HG02610 (cell line): Measurements from ENCODE around the gene SDCCAG8.

Source experiments
- ATAC-seq: cut with Tn5 transposase; IDR thresholded peaks from one replicate; pipeline ENCODE4 v1.9.1; 2021; ENCODE audit warnings: mild to moderate bottlenecking, moderate library complexity; ENCODE audit not compliant: unreplicated experiment

Gene SDCCAG8

DNA sequence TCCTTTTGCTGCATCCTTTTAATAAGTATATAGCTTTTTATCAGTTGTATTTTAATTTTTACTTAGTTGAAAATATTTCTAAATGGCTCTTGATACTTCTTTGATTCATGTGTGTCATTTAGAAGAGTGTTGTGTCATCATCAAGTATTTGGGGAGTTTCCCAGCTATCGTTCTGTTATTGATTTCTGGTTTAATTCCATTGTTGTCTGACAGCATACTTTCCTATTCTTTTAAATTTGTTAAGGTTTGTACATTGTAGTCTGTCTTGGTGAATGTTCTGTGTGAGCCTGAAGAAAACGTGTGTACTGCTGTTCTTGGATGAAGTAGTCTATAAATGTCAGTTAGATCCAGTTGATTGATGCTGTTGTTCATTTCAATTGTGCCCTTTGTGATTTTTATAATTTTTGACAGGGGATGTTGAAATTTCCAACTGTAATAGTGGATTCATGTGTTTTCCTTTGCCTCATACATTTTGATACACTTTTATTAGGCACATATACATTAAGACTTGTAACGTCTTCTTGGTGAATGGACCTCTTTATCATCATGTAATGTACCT is 24.8 kb downstream of the SDCCAG8 start:
- ATAC-seq, result no peak

DNA sequence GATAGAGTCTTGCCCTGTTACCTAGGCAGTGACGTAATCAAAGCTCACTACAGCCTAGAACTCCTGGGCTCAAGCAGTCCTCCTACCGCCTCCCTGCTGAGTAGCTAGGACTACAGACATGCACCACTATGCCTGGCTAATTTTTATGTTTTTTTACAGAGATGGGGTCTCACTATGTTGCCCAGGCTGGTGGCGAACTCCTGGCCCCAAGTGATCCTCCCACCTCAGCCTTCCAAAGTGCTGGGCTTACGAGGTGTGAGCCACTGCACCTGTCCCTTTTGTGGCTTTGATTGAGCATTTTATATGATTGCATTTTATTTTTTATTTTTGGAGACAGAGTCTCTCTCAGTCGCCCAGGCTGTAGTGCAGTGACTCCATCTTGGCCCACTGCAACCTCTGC is 25.8 kb downstream of the SDCCAG8 start:
- ATAC-seq, result no peak

DNA sequence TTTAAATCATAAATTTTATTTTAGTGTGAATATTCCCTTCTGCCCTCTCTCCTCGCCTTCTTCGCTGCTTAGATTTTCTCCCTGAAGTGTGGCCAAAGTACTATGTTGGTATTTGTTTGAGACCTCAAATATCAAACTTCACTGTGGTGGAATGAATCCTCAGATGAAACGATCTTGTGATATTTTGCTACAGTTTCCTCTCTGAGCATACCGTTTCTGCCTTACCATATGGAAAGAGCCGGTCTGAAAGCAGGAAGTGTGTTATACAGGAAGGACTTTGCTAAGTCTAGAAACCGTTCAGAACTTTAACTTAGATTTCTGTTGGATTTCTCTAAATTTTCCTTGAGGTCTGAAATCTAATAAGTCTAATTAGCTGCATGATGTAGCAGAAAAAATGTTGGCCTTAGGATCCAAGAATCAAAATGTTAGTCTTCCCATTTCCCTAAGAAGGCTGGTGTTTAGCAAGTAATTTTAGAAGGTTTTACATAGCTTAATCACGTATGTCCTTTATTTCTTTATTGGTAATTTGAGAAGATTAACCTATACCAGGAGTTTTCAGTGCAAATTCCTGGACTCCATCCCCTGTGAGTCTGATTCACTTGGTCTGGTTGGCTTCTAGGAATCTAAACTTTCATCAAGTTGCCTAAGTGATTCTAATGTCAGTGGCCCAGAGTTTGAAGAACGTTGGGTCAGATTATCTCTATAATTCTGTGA is 30.7 kb downstream of the SDCCAG8 start:
- no peak for ATAC-seq

DNA sequence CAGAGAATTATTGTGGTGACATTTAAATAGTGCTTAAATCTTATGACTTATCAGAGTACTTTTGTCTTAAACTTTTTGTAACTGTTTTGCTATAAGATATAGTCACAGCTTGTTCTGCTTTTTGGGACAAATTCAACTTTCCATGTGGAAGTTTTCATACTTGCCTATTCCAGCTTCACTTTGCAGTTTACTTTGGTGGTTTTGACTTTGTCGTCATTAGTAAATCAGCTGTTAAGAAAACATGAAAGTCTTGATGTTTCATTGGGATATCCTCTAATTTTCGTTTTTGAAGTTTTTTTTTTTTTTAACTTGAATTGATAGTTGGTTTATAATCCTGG is 31.3 kb downstream of the SDCCAG8 start:
- no peak for ATAC-seq

DNA sequence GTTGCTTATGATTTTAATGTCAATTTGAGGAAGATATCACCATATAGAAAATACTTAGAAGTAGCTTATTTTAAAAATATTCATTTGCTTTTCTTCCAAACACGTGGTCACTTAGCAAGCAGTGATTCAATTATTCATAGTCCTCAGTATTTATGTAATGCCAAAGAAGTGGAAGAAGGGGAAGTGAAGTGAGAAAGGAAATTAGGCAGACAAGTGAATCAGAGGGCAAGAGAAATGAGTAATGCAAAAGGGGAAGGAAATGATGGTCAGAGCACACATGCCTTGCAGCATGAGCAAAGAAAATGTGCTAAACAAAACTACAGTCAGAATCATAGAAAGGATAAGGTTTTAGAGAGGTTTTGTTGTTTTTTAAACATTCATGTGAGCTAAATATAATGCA is 31.8 kb downstream of the SDCCAG8 start:
- ATAC-seq, result peak; percentile 94

DNA sequence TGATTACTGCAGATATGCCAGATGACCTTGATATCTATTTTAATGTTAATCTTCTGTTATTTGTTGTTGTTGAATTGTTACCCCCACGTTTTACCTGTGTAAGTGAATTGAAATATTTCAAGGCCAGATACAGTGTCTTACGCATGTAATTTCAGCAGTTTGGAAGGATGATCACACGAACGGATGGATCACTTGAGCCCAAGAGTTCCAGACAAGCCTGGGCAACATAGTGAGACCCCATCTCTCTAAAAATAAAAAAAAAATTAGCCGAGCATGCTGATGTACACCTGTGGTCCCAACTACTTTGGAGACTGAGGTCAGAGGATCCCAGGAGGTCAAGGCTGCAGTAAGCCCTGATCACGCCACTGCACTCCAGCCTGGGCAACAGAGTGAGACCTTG is 32.2 kb downstream of the SDCCAG8 start:
- ATAC-seq, result no peak

DNA sequence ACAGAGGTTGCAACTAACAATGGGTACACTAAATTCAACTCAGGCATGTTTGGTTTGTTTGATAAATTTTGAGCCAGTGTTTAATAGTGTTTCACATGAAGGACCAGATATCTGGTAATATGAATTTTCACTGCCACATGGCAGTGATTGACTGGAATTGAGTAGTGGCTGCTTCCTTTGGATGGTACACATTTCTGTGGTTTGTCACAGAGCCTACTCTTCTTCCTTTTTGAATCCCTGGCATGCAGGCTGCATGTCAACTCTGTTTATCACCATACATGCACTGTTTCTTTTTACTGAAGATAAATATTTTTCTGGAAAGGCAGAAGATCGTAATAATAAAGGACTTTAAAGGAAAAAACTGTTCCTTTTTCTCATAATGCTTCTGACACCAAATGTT is 35.5 kb downstream of the SDCCAG8 start:
- no peak for ATAC-seq

DNA sequence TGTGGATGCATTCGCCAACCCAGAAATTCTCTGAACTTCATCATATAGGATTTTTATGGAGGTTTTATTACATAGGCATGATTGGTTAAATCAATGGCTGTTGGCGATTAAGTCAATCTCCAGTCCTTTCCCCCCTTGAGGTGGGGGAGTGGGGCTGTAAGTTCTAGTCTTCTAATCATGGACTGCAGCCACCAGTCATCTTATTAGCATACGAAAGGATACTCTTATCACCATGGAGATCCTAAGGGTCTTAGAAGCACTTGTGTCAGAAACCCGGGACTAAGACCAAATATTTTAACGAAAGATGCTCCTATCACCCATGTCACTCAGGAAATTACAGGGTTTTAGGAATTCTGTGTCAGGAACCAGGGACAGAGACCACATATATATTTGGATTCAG is 36.3 kb downstream of the SDCCAG8 start:
- no peak for ATAC-seq

DNA sequence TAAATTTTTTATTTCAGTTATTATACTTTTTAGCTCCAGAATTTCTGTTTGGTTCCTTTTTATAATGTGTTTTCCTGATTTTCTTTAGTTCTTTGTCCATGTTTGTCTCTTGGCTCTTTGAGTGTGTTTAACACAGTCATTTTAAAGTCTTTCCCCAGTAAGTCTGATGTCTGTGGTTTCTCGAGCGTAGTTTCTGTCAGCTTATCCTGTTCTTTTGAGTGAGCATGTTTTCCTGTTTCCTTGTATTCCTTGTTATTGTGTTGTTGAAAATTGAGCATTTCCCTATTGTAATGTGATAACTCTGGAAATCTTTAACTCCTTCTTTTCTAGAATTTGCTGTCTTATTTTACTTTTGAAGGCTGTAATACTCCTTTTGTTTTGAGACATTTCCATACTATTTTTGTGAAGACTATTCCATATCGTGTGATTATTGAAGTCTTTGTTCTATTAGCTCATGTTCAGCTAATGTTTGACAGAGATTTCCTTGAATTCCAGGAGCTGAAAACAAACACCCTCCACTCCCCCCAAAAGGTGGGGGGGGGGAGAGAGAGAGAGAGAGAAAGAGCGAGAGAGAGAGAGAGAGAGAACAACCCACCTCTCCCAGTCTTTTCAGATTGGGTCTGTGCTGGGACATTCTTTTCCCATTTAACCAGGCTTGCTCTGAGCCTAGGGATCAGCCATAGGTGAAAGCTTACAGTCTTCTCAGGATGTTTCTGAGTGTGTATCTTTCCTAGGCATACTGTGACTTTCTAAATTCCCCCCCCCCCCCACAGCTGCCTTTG is 38.3 kb downstream of the SDCCAG8 start:
- ATAC-seq, result no peak

DNA sequence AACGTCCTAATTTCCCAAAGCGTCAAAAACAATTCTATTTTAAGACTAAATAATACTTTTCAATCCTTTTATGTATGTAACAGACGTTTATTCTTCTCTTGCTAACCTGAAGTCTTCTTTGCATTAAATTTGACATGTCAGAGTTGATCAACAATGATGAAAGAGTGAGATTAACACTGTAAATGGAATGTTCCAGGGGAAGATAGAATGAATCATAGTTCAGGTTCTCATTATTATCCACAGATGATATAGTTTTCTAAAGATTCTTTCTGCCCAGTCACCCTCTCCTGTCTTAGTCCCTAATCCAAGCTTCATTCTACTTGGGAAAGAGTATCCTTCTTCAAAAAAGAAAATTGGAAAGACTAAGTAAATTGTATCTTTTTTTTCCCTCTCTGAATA is 38.9 kb downstream of the SDCCAG8 start:
- ATAC-seq, result no peak

DNA sequence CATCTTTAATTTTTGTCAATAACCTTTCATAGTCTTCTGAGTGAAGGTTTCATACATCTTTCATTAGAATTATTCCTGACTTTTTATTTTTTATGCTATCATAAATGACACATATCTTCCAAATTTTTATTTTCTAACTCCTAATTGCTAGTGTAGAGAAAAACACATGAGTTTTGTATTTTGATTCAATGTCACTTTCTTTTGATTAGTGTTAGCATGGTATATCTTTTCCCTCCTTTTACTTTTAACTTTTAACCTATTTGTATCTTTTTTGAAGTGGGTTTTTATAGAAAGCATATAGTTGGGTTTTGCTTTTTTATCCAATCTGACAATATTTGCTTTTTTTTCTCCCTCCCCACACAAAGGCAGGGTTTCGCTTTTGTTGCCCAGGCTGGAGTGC is 43.2 kb downstream of the SDCCAG8 start:
- ATAC-seq, result no peak

DNA sequence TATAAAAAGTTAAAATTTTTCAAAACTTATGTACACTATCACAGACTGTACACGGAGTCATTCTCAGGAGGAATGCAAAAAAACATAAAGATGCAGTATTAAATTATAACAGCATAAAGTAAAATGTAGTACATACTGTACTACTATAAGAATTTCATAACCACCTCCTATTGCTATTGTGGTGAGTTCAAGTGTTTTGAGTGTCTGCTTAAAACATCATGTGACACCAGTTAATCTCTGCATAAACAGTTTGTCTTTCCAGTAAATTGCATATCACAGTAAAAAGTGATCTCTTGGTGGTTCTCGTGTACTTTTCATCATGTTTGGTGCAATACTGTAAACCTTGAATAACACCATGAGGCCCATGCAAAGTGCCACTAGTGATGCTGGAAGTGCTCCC is 45.2 kb downstream of the SDCCAG8 start:
- ATAC-seq, result no peak

DNA sequence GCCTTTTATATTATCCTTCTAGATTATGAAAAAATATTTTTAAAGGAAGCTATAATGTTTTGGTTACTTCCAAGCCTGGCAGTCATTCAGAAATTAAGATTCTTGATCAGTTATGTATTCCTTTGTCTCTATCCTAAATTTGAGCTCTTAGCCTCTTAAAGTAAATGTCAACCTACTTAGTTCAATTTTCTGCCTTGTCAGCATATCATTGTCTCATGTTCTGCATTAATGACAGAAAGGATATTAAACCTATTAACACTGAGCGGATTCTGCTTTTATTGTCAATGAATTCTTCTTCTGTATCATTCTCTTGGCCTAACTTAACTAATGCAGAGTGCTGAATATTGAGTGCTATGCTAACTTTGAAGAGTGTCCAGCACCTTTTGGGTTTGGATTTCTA is 56.0 kb downstream of the SDCCAG8 start:
- no peak for ATAC-seq

DNA sequence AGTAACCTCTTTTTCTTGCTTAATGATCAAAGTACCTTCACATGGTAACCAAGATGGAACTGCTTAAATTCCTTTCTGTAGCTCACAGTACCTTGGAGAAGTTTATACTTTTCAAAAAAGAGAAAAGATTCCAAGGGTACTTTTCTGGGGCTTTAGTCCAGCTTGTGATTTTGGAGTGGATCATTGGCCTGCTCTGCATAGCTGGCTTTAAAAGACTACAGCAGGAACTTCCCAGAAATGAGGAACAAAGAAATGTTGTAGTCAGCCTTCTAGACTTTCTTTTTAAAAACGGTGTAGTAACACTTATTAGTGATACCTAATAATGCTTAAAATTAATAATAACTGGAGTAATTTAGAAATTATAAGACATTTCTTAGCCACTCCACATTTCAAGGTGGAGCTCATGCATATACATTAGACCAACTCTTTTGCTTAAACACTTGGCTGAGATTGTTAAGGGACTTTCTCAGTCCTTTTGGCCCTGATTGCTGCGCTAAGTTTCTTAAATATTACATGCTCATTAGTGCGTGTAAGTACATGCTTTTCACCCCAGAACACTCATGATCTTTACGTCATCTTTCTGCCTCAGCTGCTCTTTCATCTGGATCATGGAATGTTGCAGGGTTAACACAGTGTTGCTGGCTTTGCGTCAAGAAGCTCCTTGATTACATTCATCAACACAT is 57.3 kb downstream of the SDCCAG8 start:
- ATAC-seq, result peak; percentile 36

DNA sequence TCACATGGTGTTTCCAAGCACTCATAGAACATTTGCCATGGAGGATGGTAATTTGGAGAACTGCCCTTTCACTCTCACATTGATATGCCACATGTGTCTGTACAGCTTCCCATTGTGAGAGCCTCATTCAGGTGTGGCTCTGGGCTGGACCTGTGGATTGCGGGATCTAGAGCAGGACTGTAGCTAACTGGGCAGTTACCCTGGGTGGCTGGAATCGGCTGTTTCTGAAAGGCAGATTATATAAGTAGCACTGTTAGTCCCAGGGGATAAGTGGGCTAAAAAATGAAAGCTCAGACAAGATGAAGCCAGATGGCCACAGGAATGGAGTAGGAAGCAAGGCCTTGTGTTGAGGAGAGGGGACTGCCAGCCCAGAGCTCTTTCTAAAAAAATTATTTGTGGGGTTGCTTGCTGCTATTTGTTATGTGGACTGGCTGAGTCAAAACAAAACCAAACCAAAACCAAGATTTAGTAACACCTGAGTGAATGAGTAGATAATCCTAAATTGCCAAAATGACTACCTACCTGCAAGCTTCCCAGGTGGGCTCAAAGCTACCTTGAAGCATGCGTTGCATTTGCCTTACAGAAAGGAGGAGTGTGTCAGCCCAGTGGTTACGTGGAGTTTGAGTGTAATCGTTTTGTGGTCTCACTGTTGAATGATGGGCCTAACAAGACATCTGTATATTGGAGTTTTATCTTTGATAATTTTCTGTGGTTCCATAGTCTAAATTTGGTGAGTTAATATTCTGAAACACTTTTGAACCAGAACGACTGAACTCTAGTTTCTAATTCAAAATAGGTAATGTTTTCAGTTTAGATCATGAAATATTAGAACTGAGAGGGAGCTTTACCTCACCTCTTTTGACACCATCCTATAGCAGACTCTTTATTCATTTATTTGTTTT is 58.0 kb downstream of the SDCCAG8 start:
- peak; percentile 79 for ATAC-seq

DNA sequence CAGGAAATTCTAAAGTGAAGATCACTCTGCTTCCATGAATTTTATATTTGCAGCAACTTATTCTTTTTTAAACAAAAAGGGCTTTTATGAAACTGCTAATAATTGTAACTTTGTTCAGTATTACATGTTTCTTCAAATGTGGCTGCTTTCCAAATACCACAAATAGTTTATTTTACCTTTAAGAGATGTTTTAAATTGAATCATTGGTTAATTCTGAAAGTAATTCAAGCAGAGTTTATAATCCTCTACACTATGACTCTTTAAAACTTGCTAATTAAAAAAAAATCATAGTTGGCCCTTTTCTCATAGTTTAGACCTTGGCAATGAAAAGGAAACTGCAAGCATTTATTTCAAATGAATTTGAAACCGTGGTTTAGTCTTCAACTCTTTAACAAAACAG is 59.6 kb downstream of the SDCCAG8 start:
- ATAC-seq, result no peak

DNA sequence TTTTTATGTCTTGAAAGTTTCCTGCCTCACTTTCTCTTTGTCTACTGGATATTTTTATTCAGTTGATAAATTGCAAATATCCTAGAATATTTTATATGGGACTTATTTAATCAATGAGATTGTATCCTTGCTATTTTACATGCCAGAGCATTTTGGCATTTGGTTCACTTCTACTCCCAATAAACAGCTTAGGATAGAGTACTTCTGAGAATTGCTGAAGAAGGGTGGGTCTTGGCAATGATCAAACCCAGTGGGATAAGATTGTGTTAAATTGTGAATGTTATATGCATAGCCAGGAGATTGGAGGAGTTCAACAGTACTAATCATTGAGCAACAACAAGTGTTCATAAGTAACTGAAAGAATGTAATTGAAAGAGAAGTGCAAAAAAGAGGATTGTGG is 60.1 kb downstream of the SDCCAG8 start:
- no peak for ATAC-seq

DNA sequence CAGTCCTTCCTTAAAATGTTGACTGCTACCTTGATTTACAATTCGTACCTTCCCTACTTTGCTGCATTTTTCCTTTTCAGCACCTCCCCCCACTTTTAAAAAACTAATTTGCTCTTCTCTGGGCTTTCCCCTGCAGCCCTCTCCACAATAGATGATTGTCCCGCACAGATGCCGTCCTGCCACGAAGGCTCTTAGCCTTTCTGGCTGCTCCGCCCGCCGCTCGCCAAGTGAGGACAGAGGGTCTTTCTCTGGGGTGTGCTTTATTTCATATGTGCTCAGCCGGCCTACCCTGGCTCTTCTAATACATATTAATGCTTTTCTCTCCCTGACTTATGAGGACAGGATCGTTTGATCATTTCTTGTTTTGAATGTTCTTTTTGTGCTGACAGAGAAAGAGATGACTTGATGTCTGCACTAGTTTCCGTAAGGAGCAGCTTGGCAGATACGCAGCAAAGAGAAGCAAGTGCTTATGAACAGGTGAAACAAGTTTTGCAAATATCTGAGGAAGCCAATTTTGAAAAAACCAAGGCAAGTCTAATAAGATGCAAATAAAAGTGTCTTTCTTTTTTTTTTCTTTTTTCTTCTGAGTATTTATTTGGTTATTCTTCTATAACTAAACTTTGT is 60.6 kb downstream of the SDCCAG8 start:
- ATAC-seq, result no peak

DNA sequence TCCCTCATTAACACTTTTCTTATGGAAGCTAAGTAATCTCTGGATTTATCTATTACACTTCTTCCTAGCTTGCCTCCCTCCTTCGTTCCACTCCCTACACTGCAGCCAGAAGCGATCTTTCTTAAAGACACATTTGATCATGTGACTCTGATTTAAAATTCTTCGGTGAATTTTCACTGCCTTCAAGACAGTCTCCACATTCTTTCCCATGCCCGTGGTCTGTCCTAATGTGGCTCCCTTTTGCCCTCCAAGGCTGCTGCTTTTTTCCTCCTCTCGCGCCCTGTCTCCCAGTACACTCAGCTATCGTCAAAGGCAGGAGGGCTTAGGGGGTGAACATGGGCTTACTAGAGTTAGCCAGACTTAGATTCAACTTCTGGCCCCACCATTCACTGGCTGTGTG is 64.4 kb downstream of the SDCCAG8 start:
- ATAC-seq, result no peak

DNA sequence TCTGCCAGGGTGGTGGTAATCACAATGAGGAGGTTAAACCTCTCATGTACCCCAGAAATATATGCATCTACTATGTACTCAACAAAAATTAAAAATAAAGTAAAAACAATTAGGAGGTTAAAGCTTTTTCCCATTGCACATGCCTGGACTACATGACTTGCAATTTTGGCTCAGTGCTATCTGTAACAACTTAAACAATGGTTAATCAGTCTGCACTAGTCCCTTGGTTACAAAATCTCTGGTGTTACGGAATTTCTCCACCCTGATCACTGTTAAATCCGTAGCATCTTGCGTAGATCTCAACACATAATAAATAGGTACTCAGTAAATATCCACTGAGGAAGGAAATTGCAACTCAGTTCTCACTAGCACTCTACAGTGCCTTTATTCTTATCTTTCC is 66.5 kb downstream of the SDCCAG8 start:
- ATAC-seq, result no peak
